Measurements from ENCODE around the gene ZNF485.

Gene ZNF485

GRCh38 chr10:43667317-43667731 is 61.1 kb downstream of the ZNF485 start:
- Histone ChIP-seq H3K36me3 (ENCODE audit: insufficient read depth, low read length) (no peaks in the 10 kb centered on the region), H2AFZ (ENCODE audit: low read length) (no peak overlapping the region), H4K20me1 (ENCODE audit: insufficient read depth, low read length, poor library complexity, severe bottlenecking) (no peaks in the 10 kb centered on the region), H3K4me2 (ENCODE audit: low read depth, low read length, poor library complexity, severe bottlenecking) (no peak overlapping the region), H3K27me3 (ENCODE audit: insufficient read depth, low read length, poor library complexity, severe bottlenecking) (no peaks in the 10 kb centered on the region), H3K4me3 (ENCODE audit: low read length, poor library complexity, severe bottlenecking) (no peak overlapping the region), H3F3A (ENCODE audit: low read depth) (no peaks in the 10 kb centered on the region), H3K4me1 (ENCODE audit: insufficient read depth, low read length, poor library complexity, severe bottlenecking) (no peaks in the 10 kb centered on the region), H3K79me2 (ENCODE audit: insufficient read depth, low read length) (no peaks in the 10 kb centered on the region), H3K9me3 (ENCODE audit: insufficient read depth, low read depth, low read length) (no peaks in the 10 kb centered on the region), H3K9me2 (replicated peaks; ENCODE audit: low read depth, low read length) (no peaks in the 10 kb centered on the region), H3K9ac (ENCODE audit: low read depth, low read length, poor library complexity, severe bottlenecking) (no peak overlapping the region)
- TF ChIP-seq CTCF (conservative IDR thresholded peaks at IDR 0.05; ENCODE audit: low read length) (no peak), EZH2phosphoT487 (IDR thresholded peaks at IDR 0.05; ENCODE audit: borderline replicate concordance) (no peak)
